ENCODE measurements around the gene TVP23A.
"Not testable (repeated sequence)": the region's sequence is repeated elsewhere in the genome, so short reads cannot be mapped to it uniquely, and the experiment has no call there.

TVP23A gene

DNA sequence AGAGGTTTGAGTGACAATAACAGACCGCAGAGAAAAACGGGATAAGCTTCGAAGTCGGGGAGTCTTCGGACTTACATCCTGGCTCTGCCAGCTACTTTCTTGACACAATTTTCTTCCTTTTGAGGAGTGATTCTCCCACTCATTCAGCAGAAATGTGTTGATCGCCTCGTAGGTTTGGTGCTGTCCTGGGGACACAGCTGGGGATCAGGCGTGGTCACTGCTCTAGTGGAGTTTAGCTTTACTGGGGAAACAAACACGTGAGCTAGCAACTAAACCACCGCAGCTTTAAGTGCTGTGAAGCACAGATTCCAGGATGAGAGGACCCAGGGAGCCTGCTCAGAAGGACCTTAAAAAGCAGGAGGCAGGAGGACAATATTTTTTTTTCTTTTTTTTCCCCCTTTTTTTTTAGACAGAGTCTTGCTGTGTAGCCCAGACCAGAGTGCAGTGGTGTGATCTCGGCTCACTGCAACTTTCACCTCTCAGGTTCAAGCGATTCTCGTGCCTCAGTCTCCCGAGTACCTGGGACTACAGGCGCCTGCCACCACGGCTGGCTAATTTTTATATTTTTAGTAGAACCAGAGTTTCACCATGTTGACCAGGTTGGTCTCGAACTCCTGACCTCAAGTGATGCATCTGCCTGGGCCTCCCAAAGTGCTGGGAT, 74.1 kb downstream of the TVP23A start:
- DNase-seq = no peak

DNA sequence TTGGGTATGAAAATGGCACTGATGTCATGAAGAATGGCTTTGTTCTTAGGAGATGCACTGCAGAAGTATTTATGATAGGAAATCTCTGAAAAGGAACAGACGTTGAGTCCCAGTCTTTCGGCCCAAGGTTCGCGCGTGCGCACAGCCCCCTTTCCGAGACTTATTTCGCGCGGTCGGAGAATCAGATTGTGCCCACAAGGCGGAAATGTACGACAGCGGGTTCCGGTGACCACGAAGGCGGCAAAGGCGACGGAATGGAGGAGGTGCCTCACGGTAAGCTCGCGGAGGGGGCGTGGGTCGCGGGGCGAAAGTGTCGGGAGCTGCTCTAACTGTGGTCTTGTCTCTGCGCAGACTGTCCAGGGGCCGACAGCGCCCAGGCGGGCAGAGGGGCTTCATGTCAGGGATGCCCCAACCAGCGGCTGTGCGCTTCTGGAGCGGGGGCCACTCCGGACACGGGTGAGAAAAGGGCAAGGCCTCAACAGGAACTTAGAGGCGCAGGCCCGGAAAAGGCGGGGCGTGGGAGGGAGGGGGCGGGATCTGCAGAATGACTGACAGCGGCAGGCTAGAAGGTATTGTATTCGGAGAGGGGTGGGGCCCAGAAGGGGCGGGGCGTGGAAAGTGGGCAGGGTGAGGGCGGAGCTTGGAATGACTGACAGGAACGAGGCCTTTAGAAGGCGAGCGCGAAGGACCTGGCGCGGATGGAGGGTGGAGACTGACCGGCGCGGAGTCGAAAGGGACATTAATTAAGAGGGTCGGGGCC, 74.8 kb downstream of the TVP23A start, which contains the start of gene NUBP1:
TSS of gene NUBP1 (plus strand) at position 233 of the 760 bp plus-strand sequence. CDS start at position 255, 22 bp downstream.
- DNase-seq = peak; percentile 97

DNA sequence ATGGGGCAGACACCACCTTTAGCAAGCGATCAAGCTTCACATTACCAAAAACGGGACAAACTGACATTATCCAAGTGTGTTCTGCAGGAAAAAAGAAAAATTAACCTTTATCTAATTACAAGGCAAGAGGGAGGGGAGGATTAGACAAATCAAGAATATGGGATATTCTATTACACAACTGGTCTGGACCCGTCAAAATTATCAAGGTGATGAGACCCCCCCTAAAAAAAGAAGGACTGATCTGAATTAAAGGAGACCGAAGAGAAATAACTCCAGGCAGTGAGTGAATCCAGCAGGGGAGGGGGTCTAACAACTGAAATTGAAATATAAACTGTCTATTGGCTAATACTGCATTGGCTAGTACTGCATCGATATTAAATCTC, 75.4 kb downstream of the TVP23A start:
- DNase-seq = no peak

DNA sequence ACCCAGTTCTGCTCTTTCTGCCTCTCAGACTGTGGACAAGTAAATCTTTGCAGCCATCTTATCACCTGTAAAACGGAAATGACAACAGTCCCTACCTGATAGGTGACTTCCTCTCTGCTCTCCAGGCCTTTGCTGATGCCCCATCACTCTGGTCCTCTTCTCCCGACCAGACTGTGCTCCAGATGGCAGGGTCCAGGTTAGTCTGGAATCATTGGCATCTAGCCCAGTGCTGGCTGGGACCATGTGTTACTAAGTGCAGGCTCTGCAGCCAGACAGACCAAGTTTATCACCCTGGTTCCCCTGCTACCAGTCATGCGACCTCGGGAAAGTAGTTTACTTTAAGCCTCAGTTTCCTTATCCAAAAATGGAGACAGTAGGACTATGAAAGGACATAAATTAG, 76.8 kb downstream of the TVP23A start:
- DNase-seq = no peak

- not testable (repeated sequence) for DNase-seq
Observed at GRCh38 chr16:10741249-10741648, 77.3 kb downstream of the TVP23A start.

- no peak for DNase-seq
Observed at GRCh38 chr16:10740845-10741208, 77.8 kb downstream of the TVP23A start.

GRCh38 chr16:10740000-10740844, 78.4 kb downstream of the TVP23A start:
- DNase-seq = no peak

DNA sequence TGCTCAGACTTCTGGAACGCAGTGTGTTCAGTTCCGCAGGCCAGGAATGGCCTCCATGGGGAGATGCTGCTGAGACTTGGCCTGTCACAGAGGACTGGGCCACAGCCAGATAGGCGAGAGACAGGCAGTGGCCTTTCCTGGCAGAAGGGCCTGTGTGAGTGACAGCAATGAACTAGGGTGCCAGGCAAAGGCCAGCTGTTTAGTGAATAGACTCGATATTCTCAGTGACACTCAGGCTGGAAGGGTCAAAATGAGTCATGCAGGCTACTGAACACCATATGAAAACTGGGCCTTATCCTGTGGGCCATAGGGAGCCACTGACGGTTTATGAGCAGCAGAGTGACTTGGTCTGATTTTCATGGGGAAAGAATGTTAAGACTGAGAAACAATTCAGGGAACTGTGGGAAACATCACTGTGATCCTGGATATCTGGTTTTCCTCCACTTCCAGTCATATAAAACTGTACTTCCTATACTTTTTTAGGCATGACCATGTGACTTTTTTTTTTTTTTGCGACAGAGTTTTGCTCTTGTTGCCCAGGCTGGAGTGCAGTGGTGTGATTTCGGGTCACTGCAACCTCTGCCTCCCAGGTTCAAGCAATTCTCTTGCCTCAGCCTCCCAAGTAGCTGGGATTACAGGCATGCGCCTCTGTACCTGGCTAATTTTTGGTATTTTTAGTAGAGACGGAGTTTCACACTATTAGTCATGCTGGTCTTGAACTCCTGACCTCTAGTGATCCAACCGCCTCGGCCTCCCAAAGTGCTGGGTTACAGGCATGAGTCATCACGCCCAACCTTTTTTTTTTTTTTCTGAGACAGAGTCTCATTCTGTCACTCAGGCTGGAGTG, 80.1 kb downstream of the TVP23A start:
- DNase-seq = no peak

GRCh38 chr16:10737068-10737625, 81.4 kb downstream of the TVP23A start:
- DNase-seq = peak; percentile 46

GRCh38 chr16:10731790-10732189, 86.8 kb downstream of the TVP23A start:
- DNase-seq = no peak

GRCh38 chr16:10729104-10730048, 89.2 kb downstream of the TVP23A start:
- DNase-seq = no peak

GRCh38 chr16:10728003-10728887, 90.3 kb downstream of the TVP23A start:
- DNase-seq = no peak

Data from GDM1 (cell line).